ENCODE measurements around the gene MCAT.

Gene MCAT

GRCh38 chr22:43131773-43132501 is 11.3 kb downstream of the MCAT start:
- no peak for TF ChIP-seq CTCF (IDR thresholded peaks at IDR 0.05; ENCODE audit: insufficient read depth, low read length, missing control alignments)
- CTCF ChIA-PET, result no interaction called here
- POLR2A ChIA-PET, result no interaction called here
- H3K4me3 ChIP-seq (ENCODE audit: low read depth, low read length), result no peak overlapping the region
- DNase-seq (ENCODE audit: low read depth, low spot score), result no peak

- no peak overlapping the region for H3K4me3 ChIP-seq (ENCODE audit: low read depth, low read length)
- no peak for TF ChIP-seq CTCF (IDR thresholded peaks at IDR 0.05; ENCODE audit: insufficient read depth, low read length, missing control alignments)
- DNase-seq (ENCODE audit: low read depth, low spot score), result no peak
- ChIA-PET POLR2A (no interaction called here), CTCF (no interaction called here)
These were observed 13.5 kb downstream of the MCAT start for GRCh38 chr22:43129426-43130425.

- H3K4me3 ChIP-seq (ENCODE audit: low read depth, low read length), result no peak overlapping the region
- ChIA-PET POLR2A (no interaction called here), CTCF (no interaction called here)
- no peak for TF ChIP-seq CTCF (IDR thresholded peaks at IDR 0.05; ENCODE audit: insufficient read depth, low read length, missing control alignments)
- DNase-seq (ENCODE audit: low read depth, low spot score), result no peak
These were observed 14.2 kb downstream of the MCAT start for GRCh38 chr22:43128928-43129424.

GRCh38 chr22:43128116-43128515 is 15.1 kb downstream of the MCAT start:
- POLR2A ChIA-PET, result no interaction called here
- H3K4me3 ChIP-seq (ENCODE audit: low read depth, low read length), result no peak overlapping the region
- CTCF ChIA-PET, result no interaction called here
- no peak for DNase-seq (ENCODE audit: low read depth, low spot score)
- TF ChIP-seq CTCF (IDR thresholded peaks at IDR 0.05; ENCODE audit: insufficient read depth, low read length, missing control alignments), result no peak

- DNase-seq (ENCODE audit: low read depth, low spot score), result no peak
- POLR2A ChIA-PET, result no interaction called here
- TF ChIP-seq CTCF (IDR thresholded peaks at IDR 0.05; ENCODE audit: insufficient read depth, low read length, missing control alignments), result no peak
- no peak overlapping the region for H3K4me3 ChIP-seq (ENCODE audit: low read depth, low read length)
- CTCF ChIA-PET, result interaction anchor here (0.8 to 1.1 kb wide), 2 partner anchors 8 to 11 kb away, joined by 4 to 5 read pairs; no protein-coding TSS in a partner anchor
These were observed 15.9 kb downstream of the MCAT start for GRCh38 chr22:43127166-43127908.

Measured in AG04449 (cell line).